Activated T-helper 17 cell treated with anti-CD3 and anti-CD28 coated beads, Interleukin-2, amount 50 U/mL, for 72 hours (primary cell): ENCODE results near the gene C5orf24. TPM values are rescaled to one million over a fixed set of nuclear protein-coding genes. Genes with fewer than 3 reads are reported as not detected.
A peak's percentile ranks its signal among the peaks of the same experiment; 100 is the strongest.
"Not testable (repeated sequence)": the region's sequence is repeated elsewhere in the genome, so short reads cannot be mapped to it uniquely, and the experiment has no call there.

Source experiments
- ATAC-seq: fragments of 150-1000 bp; cut with Tn5 transposase; replicated peaks from 2 replicates; pipeline ENCODE4 v1.10.0; 2021; ENCODE audit warnings: mild to moderate bottlenecking, moderate library complexity
- H3K27ac Mint-ChIP-seq: one replicate; pipeline ENCODE4 v1.8.0; 2022; ENCODE audit warnings: mixed read lengths
- H3K27me3 Mint-ChIP-seq: one replicate; pipeline ENCODE4 v1.8.0; 2022; ENCODE audit warnings: mixed read lengths
- H3K36me3 Mint-ChIP-seq: one replicate; pipeline ENCODE4 v1.8.0; 2022; ENCODE audit warnings: low read depth, mild to moderate bottlenecking, mixed read lengths
- H3K4me1 Mint-ChIP-seq: one replicate; pipeline ENCODE4 v1.8.0; 2022; ENCODE audit warnings: mixed read lengths
- H3K4me3 Mint-ChIP-seq: one replicate; pipeline ENCODE4 v1.8.0; 2022; ENCODE audit warnings: mild to moderate bottlenecking, mixed read lengths
- H3K9me3 Mint-ChIP-seq: one replicate; pipeline ENCODE4 v1.8.0; 2022; ENCODE audit warnings: mixed read lengths
- total RNA-seq, 2 donors: library from RNA; stranded (reverse); gene quantifications; one replicate each; pipeline ENCODE4 v1.2.3, GENCODE V29; 2022

C5orf24 gene
- total RNA-seq, 2 donors from 2014 or later, result 32.4 to 38.0 TPM

GRCh38 chr5:134878403-134878802 is 32.6 kb downstream of the C5orf24 start:
- no peak overlapping the region for H3K4me3 Mint-ChIP-seq
- H3K36me3 Mint-ChIP-seq, result peaks cover 16% of the 10 kb centered on the region
- peaks cover 25% of the 10 kb centered on the region for H3K4me1 Mint-ChIP-seq
- H3K9me3 Mint-ChIP-seq, result no peaks in the 10 kb centered on the region
- no peaks in the 10 kb centered on the region for H3K27me3 Mint-ChIP-seq
- peak overlapping the region; percentile 56 for H3K27ac Mint-ChIP-seq
- ATAC-seq, result no peak

- Mint-ChIP-seq H3K4me3 (no peak overlapping the region), H3K9me3 (no peaks in the 10 kb centered on the region), H3K4me1 (peaks cover 22% of the 10 kb centered on the region), H3K27ac (peak overlapping the region; percentile 26), H3K27me3 (no peaks in the 10 kb centered on the region), H3K36me3 (peaks cover 16% of the 10 kb centered on the region)
- ATAC-seq, result no peak
Measured at GRCh38 chr5:134879456-134879855, 33.7 kb downstream of the C5orf24 start.

- not testable (repeated sequence) for ATAC-seq, H3K27ac Mint-ChIP-seq, H3K9me3 Mint-ChIP-seq, H3K27me3 Mint-ChIP-seq, H3K4me3 Mint-ChIP-seq
- peaks cover 16% of the 10 kb centered on the region for H3K36me3 Mint-ChIP-seq
- H3K4me1 Mint-ChIP-seq, result peaks cover 22% of the 10 kb centered on the region
Measured at GRCh38 chr5:134880937-134881336, 35.2 kb downstream of the C5orf24 start.

GRCh38 chr5:134881711-134882110 is 35.9 kb downstream of the C5orf24 start:
- Mint-ChIP-seq H3K36me3 (peaks cover 11% of the 10 kb centered on the region), H3K4me1 (peaks cover 15% of the 10 kb centered on the region)
- not testable (repeated sequence) for ATAC-seq, H3K27me3 Mint-ChIP-seq, H3K4me3 Mint-ChIP-seq, H3K9me3 Mint-ChIP-seq, H3K27ac Mint-ChIP-seq

DNA sequence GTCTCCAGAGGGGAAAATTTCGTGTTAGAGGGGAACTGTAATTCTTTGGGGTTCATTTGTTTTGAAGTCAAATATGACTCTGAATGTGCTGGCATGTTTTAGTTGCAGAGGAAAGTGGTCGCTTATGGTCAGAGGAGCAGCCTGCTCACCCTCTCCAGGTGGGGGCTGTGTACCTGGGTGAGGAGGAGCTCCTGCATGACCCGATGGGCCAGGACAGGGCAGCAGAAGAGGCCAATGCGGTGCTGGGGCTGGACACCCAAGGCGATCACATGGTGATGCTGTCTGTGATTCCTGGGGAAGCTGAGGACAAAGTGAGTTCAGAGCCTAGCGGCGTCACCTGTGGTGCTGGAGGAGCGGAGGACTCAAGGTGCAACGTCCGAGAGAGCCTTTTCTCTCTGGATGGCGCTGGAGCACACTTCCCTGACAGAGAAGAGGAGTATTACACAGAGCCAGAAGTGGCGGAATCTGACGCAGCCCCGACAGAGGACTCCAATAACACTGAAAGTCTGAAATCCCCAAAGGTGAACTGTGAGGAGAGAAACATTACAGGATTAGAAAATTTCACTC is 41.9 kb downstream of the C5orf24 start:
- ATAC-seq, result no peak
- Mint-ChIP-seq H3K4me1 (peaks cover 12% of the 10 kb centered on the region), H3K27ac (no peak overlapping the region), H3K36me3 (peaks cover 53% of the 10 kb centered on the region), H3K4me3 (no peak overlapping the region), H3K9me3 (no peaks in the 10 kb centered on the region), H3K27me3 (no peaks in the 10 kb centered on the region)

DNA sequence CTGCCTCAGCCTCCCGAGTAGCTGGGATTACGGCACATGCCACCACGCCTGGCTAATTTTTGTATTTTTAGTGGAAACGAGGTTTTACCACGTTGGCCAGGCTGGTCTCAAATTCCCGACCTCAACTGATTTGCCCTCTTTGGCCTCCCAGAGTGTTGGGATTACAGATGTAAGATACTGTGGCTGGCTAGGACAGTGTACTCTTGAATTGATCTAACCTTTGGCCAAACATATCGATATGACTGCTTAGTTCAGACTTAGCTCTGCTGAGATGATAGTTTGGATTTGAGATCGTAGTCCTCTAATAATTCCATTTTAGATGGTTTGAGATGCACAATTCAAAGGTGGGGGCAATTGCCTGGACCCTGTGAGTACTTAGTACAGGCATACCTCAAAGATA is 43.6 kb downstream of the C5orf24 start:
- Mint-ChIP-seq H3K36me3 (peaks cover 68% of the 10 kb centered on the region), H3K27me3 (no peaks in the 10 kb centered on the region), H3K9me3 (no peaks in the 10 kb centered on the region), H3K4me1 (peaks cover 13% of the 10 kb centered on the region), H3K4me3 (no peak overlapping the region), H3K27ac (no peak overlapping the region)
- no peak for ATAC-seq

GRCh38 chr5:134891473-134891872 is 45.7 kb downstream of the C5orf24 start:
- Mint-ChIP-seq H3K4me3 (no peak overlapping the region), H3K9me3 (no peaks in the 10 kb centered on the region), H3K27me3 (no peaks in the 10 kb centered on the region), H3K36me3 (peaks cover 89% of the 10 kb centered on the region), H3K4me1 (peaks cover 13% of the 10 kb centered on the region), H3K27ac (no peak overlapping the region)
- ATAC-seq, result peak; percentile 72

DNA sequence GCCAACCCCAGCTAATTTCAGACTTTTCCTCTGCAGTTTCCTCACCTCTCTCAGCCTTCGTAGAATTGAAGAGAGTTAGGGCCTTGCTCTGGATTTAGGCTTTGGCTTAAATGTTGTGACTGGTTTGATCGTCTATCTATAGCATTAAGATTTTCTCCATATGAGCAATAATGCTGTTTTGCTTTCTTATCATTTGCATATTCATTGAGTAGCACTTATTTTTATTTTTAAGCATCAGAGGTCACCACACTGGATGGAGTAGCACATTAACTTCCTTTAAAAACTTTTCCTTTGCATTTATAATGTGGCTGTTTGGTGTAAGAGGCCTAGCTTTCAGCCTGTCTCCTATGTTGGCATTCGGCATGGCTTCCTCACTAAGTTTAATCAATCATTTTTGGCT is 46.5 kb downstream of the C5orf24 start:
- H3K36me3 Mint-ChIP-seq, result peaks cover 87% of the 10 kb centered on the region
- peak overlapping the region; percentile 30 for H3K27ac Mint-ChIP-seq
- no peak for ATAC-seq
- no peaks in the 10 kb centered on the region for H3K9me3 Mint-ChIP-seq
- peaks cover 13% of the 10 kb centered on the region for H3K4me1 Mint-ChIP-seq
- H3K4me3 Mint-ChIP-seq, result no peak overlapping the region
- H3K27me3 Mint-ChIP-seq, result no peaks in the 10 kb centered on the region

GRCh38 chr5:134892926-134893325 is 47.2 kb downstream of the C5orf24 start:
- Mint-ChIP-seq H3K27me3 (no peaks in the 10 kb centered on the region), H3K4me1 (peaks cover 13% of the 10 kb centered on the region), H3K4me3 (no peak overlapping the region), H3K36me3 (peaks cover 83% of the 10 kb centered on the region), H3K27ac (no peak overlapping the region), H3K9me3 (no peaks in the 10 kb centered on the region)
- ATAC-seq, result no peak

GRCh38 chr5:134893748-134894505 is 48.2 kb downstream of the C5orf24 start:
- no peak overlapping the region for H3K27ac Mint-ChIP-seq
- H3K4me3 Mint-ChIP-seq, result no peak overlapping the region
- ATAC-seq, result no peak
- H3K27me3 Mint-ChIP-seq, result no peaks in the 10 kb centered on the region
- peaks cover 83% of the 10 kb centered on the region for H3K36me3 Mint-ChIP-seq
- no peaks in the 10 kb centered on the region for H3K9me3 Mint-ChIP-seq
- H3K4me1 Mint-ChIP-seq, result peaks cover 13% of the 10 kb centered on the region

DNA sequence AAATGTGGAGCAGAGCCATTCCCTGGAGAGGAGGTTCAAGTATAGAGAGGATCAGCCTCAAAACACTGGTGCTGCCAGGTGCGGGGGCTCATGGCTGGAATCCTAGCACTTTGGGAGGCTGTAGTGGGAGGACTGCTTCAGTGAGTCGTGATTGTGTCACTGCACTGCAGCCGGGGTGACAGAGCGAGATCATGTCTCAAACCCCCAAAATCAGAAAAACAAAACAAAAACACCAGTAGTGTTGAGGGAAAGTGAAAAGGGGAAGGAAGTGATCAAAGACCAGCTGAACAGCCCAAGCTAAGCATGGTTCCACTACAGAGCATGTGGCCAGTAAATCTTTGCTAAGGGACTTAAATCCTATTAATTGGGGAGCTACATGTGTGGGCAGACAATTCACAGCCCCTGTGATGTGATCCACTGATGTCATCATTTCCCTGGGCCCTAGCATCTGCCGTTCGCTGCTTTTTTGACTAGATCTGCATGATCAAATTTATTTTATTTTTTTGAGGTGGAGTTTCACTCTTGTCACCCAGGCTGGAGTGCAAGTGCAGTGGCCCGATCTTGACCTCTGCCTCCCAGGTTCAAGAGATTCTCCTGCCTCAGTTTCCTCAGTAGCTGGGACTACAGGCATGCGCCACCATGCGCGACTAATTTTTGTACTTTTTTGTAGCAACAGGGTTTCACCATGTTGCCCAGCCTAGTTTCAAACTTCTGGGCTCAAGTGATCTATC is 56.5 kb downstream of the C5orf24 start:
- Mint-ChIP-seq H3K36me3 (peaks cover 33% of the 10 kb centered on the region), H3K4me3 (no peak overlapping the region), H3K9me3 (no peaks in the 10 kb centered on the region), H3K4me1 (no peaks in the 10 kb centered on the region), H3K27me3 (no peaks in the 10 kb centered on the region), H3K27ac (peak overlapping the region; percentile 6)
- ATAC-seq, result no peak

- Mint-ChIP-seq H3K4me1 (no peaks in the 10 kb centered on the region), H3K4me3 (peak within 1 kb of the TSS; percentile 96), H3K9me3 (no peaks in the 10 kb centered on the region), H3K27ac (peak within 1 kb of the TSS; percentile 99), H3K36me3 (peaks cover 13% of the 10 kb centered on the region), H3K27me3 (no peaks in the 10 kb centered on the region)
- ATAC-seq, result peak; percentile 92
Measured at GRCh38 chr5:134904610-134905245, 59.0 kb downstream of the C5orf24 start, which contains the start of gene PCBD2. Gene PCBD2 (plus strand): TSS chr5:134905131. CDS start chr5:134905140, 9 bp downstream.

GRCh38 chr5:134905246-134905996 is 59.7 kb downstream of the C5orf24 start:
- no peaks in the 10 kb centered on the region for H3K4me1 Mint-ChIP-seq
- peak; percentile 26 for ATAC-seq
- peak overlapping the region; percentile 99 for H3K27ac Mint-ChIP-seq
- H3K36me3 Mint-ChIP-seq, result peaks cover 7% of the 10 kb centered on the region
- H3K9me3 Mint-ChIP-seq, result no peaks in the 10 kb centered on the region
- no peaks in the 10 kb centered on the region for H3K27me3 Mint-ChIP-seq
- H3K4me3 Mint-ChIP-seq, result peak overlapping the region; percentile 96

GRCh38 chr5:134906811-134907210 is 61.0 kb downstream of the C5orf24 start:
- no peaks in the 10 kb centered on the region for H3K27me3 Mint-ChIP-seq
- H3K4me3 Mint-ChIP-seq, result peak overlapping the region; percentile 96
- peak overlapping the region; percentile 99 for H3K27ac Mint-ChIP-seq
- no peak for ATAC-seq
- H3K9me3 Mint-ChIP-seq, result no peaks in the 10 kb centered on the region
- peaks cover 7% of the 10 kb centered on the region for H3K36me3 Mint-ChIP-seq
- no peaks in the 10 kb centered on the region for H3K4me1 Mint-ChIP-seq
